Stomach (tissue), 4 donors: ENCODE results near the gene SMIM22.

Source experiments
- EP300 ChIP-seq: sonication (generic); formaldehyde crosslinking; IDR thresholded peaks from one replicate; pipeline ENCODE4 v1.6.1; 2017; ENCODE audit warnings: antibody characterized with exemption
- POLR2A ChIP-seq, 4 donors: fragments of 450-650 bp; IDR thresholded peaks; one replicate each; pipeline ENCODE4 v1.6.1; 2016; ENCODE audit warnings: antibody characterized with exemption in 4 of 4, control low read depth in 2 of 4, mild to moderate bottlenecking in 1 of 4, moderate library complexity in 1 of 4

- no peak for TF ChIP-seq POLR2A (IDR thresholded peaks at IDR 0.05)
- TF ChIP-seq EP300, result no peak
Measured at GRCh38 chr16:4767872-4768548, 27.2 kb upstream of the SMIM22 start.
